Measurements from ENCODE around the gene RSL24D1.
"Not testable (repeated sequence)": the region's sequence is repeated elsewhere in the genome, so short reads cannot be mapped to it uniquely, and the experiment has no call there.

Gene RSL24D1

GRCh38 chr15:55164284-55164683 is 32.5 kb downstream of the RSL24D1 start:
- no peak for TF ChIP-seq CTCF (IDR thresholded peaks at IDR 0.05; ENCODE audit: insufficient read depth, low read depth, low read length, missing control alignments)
- DNase-seq (ENCODE audit: low read depth), result no peak
- H3K4me3 ChIP-seq (ENCODE audit: low read depth, low read length), result no peak overlapping the region

DNA sequence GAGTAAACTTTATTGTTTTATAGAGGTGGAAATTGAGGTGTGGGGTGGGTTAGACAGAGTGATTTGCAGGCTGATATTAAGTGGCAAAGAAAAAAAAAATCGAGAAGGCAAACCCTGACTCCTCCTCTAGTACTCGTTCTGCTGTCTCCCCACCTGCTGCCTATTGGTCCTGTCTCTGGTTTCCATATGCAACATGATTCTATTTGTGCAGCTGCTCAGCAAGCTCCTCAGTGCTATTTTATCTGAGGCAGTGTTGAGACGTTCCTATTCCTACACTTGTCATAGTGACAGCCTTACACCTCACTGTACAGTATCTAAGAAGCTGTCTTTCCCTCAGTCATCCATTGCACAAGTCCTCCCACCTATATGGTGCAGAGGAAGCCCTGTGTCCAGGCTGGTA is 45.1 kb downstream of the RSL24D1 start:
- no peak for DNase-seq (ENCODE audit: low read depth)
- TF ChIP-seq CTCF (IDR thresholded peaks at IDR 0.05; ENCODE audit: insufficient read depth, low read depth, low read length, missing control alignments), result no peak

GRCh38 chr15:55143132-55143531 is 53.6 kb downstream of the RSL24D1 start:
- not testable (repeated sequence) for DNase-seq (ENCODE audit: low read depth); H3K4me3 ChIP-seq (ENCODE audit: low read depth, low read length)

More for the DNA sequence above, 45.1 kb downstream of the RSL24D1 start:
- H3K4me3 ChIP-seq (ENCODE audit: low read depth, low read length), result no peak overlapping the region

- no peak overlapping the region for H3K4me3 ChIP-seq (ENCODE audit: low read depth, low read length)
- no peak for DNase-seq (ENCODE audit: low read depth)
- TF ChIP-seq CTCF (IDR thresholded peaks at IDR 0.05; ENCODE audit: insufficient read depth, low read depth, low read length, missing control alignments), result no peak
Observed at GRCh38 chr15:55133972-55134371, 62.8 kb downstream of the RSL24D1 start.

GRCh38 chr15:55132672-55133071 is 64.1 kb downstream of the RSL24D1 start:
- no peak for TF ChIP-seq CTCF (IDR thresholded peaks at IDR 0.05; ENCODE audit: insufficient read depth, low read depth, low read length, missing control alignments)
- DNase-seq (ENCODE audit: low read depth), result no peak

More at GRCh38 chr15:55132672-55133071, 64.1 kb downstream of the RSL24D1 start:
- H3K4me3 ChIP-seq (ENCODE audit: low read depth, low read length), result no peak overlapping the region
